NT2/D1 (cell line): ENCODE results near the gene GALNT18.

Experiments
- SUZ12 ChIP-seq: IDR thresholded peaks from 2 replicates; pipeline ENCODE4 v1.6.1; 2011; ENCODE audit not compliant: insufficient read length, insufficient read depth; ENCODE audit errors: extremely low read depth
- YY1 ChIP-seq: IDR thresholded peaks from 2 replicates; pipeline ENCODE4 v1.6.1; 2011; ENCODE audit not compliant: insufficient read length, insufficient read depth
- ZNF274 ChIP-seq: IDR thresholded peaks from 2 replicates; pipeline ENCODE4 v1.6.1; 2011; ENCODE audit warnings: mild to moderate bottlenecking, low read depth, low read length

DNA sequence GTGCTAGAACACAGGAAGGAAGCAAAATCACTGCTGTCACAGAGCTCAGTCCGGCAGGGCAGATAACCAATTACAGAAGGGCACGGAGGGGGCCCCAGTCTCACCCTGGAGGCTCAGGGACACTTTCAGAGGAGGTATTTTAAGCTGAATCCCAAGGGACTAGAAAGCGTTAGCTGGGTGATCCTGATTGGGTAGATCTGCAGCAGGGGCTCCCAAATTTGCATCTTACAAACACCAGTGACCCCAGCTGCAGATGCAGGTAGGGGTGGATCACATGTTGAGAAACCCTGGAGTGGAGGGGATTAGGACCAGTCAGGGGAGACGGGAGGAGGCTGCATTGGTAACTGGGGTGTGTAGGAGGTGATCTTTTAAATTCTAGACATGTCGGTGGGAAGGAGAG lies 360.2 kb downstream of the GALNT18 start:
- TF ChIP-seq YY1 (no peak), ZNF274 (no peak), SUZ12 (no peak)
